WTC11 (cell line): ENCODE measurements around the gene SLC35E3.

Experiments used
- ATF3 ChIP-seq: sonication (generic); formaldehyde crosslinking; conservative IDR thresholded peaks from 2 replicates; pipeline ENCODE4 v1.8.1; 2022; ENCODE audit warnings: mild to moderate bottlenecking, missing genetic modification reagents
- CREB1 ChIP-seq: sonication (generic); formaldehyde crosslinking; IDR thresholded peaks from 2 replicates; pipeline ENCODE4 v1.8.0; 2023; ENCODE audit warnings: mild to moderate bottlenecking, missing genetic modification reagents
- CTCF ChIP-seq: fragments of 200-600 bp; IDR thresholded peaks from 2 replicates; pipeline ENCODE4 v1.8.0; 2022; ENCODE audit warnings: antibody characterized with exemption
- E2F1 ChIP-seq: sonication (generic); formaldehyde crosslinking; IDR thresholded peaks from 2 replicates; pipeline ENCODE4 v1.8.0; 2022; ENCODE audit warnings: mild to moderate bottlenecking, missing genetic modification reagents
- FOXP1 ChIP-seq: sonication (generic); formaldehyde crosslinking; IDR thresholded peaks from 2 replicates; pipeline ENCODE4 v1.8.0; 2022; ENCODE audit warnings: missing genetic modification reagents, mild to moderate bottlenecking, moderate library complexity, borderline replicate concordance
- HMGA2 ChIP-seq: fragments of 250-450 bp; sonication (Bioruptor Pico); IDR thresholded peaks from 2 replicates; pipeline ENCODE4 v1.4.0; 2021; ENCODE audit warnings: mild to moderate bottlenecking, moderate library complexity
- MLX ChIP-seq: sonication (generic); formaldehyde crosslinking; IDR thresholded peaks from 2 replicates; pipeline ENCODE4 v1.8.1; 2023; ENCODE audit warnings: mild to moderate bottlenecking, missing genetic modification reagents, moderate library complexity
- NR1H2 ChIP-seq: sonication (generic); formaldehyde crosslinking; IDR thresholded peaks from 2 replicates; pipeline ENCODE4 v1.9.0; 2021; ENCODE audit warnings: mild to moderate bottlenecking, moderate library complexity, missing genetic modification reagents
- ZNF263 ChIP-seq: sonication (generic); formaldehyde crosslinking; IDR thresholded peaks from 2 replicates; pipeline ENCODE4 v1.8.1; 2022; ENCODE audit warnings: low read depth, mild to moderate bottlenecking, moderate library complexity, missing genetic modification reagents

GRCh38 chr12:68800294-68800693 lies 54.3 kb downstream of the SLC35E3 start:
- TF ChIP-seq ATF3 (CRISPR knock-in tag) (no peak), CREB1 (CRISPR knock-in tag) (no peak), CTCF (no peak), MLX (CRISPR knock-in tag) (no peak), HMGA2 (CRISPR knock-in tag) (no peak), ZNF263 (CRISPR knock-in tag) (no peak), NR1H2 (no peak), FOXP1 (CRISPR knock-in tag) (no peak), E2F1 (CRISPR knock-in tag) (no peak)
